Islet of Langerhans (tissue), 1 donor: ENCODE data around the gene NXPH2.

ENCODE experiments used
- FAIRE-seq: peaks from one replicate; lab custom pipeline; 2011; peaks lifted over from hg19 to GRCh38; lab: Jason Lieb, UNC

The NXPH2 gene

DNA sequence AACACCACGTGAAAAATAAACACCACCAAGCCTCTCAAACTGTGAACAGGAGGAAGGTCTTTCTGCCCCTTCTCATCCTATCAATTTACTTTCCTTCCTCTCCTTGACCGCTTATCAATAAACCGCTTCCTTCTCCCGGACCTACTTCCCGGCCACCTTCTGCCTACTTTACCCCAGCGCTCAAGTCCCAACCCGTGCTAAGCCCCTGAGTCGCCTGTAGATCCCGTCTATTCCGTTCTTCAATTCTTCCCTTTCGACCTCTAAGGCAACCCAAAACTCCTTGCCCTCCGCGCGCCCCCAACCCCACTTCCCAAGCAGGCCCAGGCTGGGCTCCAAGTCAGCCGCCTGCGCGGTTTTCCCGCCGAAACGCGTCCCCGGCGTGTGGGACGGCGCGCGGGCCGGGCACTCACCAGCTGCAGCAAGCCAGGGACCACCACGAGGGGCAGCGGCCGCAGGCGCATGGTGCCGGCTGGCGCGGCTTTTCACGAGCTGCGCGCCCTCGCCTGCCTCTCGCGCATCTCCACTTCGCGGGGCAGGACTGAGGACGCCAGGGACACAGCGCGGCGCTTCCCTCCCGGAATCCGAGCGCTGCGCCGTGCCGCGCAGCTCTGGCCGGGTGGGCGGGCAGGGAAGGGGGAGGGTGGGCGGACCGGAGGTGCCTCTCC is at the start of gene NXPH2:
Gene NXPH2 (minus strand): TSS at position 610 of the 665 bp plus-strand sequence. CDS start 149 bp downstream, at position 461.
- no peak for FAIRE-seq

DNA sequence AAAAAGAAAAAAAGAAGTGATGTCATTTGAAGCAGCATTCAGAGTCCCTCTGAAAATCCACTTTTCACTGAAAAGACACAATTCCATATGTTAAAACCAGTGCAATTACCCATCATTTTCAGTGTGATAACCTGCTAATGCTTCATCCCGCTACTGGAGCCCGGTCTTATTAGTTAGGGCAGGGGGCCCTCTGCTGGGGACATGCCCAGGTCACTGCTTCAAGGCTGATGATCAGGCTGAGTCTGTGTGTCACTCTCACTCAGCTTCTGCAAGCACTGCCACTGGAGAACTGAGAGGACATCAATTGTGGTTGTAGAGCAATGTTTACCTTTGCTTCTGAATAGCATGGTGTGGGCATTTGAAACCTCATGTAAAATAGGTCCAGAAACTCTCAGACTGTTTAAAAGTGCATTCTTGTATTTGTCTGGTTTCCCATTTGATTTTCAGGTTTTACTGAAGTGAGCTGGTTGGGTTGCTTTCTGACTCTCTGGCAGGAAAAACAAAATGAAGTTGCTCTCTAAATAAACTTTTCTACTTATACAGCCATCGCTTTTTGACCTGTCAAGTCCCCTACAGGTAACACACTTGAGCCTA is 49.2 kb upstream of the NXPH2 start:
- no peak for FAIRE-seq

DNA sequence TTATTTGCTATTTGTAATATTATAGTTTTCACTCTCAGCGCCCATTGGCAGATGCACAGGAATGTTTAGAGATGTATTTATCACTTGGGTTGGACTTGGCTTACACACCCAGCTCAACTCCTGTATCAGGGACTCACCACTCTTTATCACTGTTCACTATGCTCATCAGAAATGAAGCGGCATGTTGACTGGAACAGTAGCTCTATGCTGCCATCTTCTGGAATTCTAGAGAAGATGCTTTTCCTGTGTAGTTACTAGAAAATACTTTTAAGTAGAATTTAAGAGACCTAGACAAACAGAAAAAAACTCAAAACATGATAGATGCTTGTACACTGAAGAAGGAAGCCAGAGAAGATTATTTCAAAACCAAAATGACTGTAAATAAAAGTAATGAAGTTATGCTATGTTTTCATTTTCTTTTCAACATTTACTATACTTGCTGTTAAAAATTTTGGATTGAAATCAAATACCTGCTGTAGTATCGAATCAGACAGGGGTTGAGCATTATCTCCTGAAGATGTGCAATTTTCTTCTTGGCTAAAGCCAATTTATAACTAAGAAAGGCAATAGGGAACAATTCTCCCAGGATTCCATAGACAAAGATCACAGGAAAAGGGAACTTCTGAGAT is 47.4 kb upstream of the NXPH2 start:
- FAIRE-seq = peak; percentile 94

DNA sequence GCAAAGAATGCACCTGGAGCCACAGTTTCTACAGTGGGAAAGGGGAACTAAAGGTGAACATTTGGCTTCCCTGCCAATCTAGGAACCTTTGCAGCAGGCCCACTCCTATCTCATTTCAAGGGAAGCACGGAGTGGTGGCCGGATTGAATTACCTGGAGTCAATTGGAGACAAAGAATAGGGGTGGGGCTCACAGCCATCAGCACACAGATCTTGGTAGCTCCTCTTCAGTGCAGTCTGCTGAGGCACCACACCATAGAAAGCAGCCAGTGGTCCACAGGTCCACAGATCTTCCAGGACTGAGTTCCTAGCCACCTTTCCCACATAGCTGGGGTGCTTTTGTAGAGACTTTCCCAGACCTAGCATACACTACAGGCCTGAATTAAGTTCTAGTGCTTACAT is 43.5 kb upstream of the NXPH2 start:
- FAIRE-seq = no peak

DNA sequence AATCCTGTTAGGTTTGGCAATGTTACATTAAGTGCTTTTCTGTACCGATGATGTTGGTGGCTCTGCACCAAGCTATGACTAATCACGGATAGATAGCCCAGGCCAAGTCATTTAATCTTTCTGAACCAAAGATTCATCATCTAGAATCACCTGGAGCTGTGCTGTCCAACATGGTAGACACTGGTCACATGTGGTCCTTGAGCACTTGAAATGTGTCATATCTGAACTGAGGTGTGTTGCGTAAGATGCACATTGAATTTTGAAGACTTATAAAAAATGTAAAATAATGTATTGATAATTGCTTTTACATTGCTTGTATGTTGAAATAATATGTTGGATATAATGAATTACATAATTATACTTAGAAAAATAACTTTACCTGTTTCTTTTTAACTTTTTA is 39.8 kb upstream of the NXPH2 start:
- FAIRE-seq = no peak

DNA sequence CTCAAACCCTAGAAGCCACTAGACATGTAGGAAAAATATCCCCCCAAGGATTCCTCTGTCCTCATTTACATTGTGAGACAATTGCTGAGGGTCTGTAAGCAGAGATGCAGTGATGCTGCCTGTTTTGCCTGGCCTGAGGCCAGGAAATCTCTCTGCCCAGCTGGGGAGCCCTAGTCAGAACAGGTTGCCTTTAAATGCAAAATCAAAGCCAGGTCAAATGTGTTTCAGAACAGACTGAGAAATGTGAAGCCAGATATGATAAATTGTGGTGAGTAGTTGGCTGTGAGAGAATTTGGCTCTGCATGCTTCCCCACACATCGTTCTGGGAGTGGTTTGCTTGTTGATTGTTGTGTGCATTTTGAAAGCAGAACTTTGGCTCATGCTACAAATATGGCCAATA is 38.4 kb upstream of the NXPH2 start:
- no peak for FAIRE-seq

DNA sequence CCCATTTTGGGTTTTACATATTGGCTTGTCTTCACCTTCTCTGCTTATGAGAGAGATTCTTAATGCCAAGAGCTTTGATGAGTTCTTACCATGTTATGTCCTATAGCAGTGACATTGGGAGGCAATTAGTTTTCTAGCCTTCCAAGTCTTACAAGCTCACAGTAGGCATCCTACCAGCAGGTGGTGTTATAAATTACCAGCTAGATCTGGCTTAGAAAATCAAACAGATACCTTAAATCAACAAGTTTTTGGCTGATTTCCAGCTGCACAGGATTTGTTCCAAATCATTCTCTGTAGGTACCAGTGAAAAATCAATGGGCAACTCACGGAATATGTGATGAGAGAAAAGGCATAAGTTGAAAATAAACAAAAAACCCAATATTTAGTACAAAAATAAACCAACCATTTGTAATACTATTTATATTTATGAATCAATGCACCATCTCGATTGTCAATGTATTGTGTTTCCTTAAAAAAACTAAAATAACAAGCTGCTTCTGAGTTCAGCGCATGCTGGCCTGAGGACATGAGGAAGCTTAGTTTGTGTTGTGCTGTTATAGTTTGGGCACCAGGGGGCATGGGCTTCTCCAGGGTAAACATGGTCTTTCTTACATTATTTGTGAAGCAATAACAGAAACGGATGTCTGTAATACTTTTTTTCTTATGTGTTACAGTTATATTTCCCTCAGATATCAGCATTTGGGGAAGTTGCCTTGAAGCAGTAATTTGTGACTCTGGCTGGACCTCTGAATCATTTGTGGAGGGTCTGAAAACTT is 34.1 kb upstream of the NXPH2 start:
- FAIRE-seq = no peak

DNA sequence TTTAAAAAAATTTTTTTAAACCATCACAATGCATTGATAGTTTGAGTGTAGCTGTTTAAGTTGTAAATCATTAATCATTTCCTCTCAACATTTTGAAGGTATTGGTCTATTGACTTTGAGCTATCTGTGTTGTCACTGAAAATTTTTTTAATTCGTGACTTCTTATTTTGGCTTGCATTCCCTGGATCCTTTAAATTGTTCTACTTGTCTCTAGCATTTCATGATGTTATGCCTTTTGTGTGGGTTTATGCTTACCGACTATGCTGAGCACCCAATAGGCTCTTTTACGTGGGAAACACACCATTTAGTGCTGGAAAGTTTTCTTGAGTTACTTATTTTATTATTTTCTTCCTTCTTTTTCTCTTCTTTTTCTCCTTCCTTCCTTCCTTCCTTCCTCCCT is 31.2 kb upstream of the NXPH2 start:
- FAIRE-seq = no peak

DNA sequence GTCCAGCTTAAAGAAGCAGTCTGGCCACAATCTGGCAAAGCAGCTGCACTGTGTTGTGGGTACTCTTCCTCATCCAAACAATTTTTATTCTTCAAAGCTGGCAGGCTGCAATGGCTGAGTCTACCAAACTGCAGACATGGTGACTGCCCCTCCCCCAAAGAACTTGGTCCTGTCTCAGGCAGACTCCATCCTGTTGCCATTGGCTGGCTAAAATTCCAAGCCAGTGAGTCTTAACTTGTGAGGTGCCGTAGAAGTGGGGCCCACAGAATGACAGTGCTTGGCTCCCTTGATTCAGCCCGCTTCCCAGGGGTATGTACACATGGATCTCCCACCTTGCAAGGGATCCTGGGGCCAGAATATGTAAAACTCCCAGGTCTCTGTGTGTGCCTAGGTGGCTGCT is 14.5 kb upstream of the NXPH2 start:
- no peak for FAIRE-seq

DNA sequence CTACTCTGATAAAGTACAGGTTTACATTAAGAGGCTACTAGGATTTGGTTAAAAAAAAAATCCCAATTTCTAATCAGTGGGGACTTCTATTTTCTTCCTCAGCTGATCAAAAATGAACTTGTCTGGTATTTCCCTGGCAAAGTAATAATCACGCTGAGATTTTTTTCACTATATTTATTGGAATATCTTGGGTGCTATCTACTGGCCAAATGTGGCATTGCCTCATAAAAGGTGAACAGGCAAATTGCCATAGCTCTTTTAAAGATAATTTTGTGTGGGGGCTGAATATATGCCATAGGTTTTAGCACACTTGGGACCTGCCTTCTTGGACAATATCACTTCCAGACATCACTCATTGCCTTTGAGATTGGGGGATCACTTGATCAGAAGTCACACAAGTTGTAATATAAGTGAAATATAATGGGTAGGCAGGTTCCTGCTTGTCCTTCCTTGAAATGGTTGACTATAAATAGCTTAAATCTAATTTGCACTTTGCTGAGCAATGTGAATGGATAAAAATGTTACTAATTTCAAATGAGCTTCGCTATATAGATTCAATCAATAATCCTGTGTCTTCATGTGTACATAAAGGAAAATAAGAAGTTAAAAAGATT is 7.0 kb upstream of the NXPH2 start:
- peak; percentile 99 for FAIRE-seq

DNA sequence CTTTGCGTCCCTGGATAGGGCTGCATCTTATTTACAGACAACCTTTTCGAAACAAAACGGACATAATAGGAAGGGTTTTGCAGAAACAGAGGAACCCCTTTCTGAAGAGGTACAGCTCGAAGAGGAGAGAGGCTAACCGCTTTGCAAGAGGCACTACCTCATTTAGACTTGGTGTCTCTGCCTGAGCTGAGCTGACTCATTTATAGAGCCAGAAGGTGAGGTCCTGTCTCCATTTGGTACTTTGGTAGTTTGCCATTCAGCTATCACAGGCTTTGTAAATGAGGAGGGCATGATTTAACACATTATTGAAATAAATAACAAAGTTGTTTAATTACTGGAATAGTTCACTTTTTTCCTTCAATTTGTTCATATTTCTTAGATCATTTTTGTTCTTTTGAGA is 2.2 kb upstream of the NXPH2 start:
- FAIRE-seq = no peak

DNA sequence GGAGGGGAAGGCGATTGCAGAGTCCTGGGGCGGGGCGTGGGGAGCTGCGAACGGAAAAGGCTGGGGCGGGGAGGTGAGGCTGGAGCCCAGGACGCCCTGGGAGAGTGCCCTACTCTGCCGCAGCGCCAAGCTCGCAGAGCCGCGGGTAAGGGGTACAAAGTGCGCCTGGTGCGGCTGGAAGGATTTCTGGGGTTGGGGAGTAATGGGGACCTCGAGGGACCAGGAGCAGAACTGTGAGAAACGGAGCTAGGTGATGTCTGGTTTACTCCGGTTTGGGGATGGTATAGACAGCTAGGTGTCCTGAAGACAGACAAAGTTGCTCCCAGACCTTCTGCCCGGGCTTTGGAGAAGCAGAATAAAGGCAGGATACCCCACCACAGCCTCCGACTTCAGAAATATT is 718 bp upstream of the NXPH2 start:
- FAIRE-seq = no peak

DNA sequence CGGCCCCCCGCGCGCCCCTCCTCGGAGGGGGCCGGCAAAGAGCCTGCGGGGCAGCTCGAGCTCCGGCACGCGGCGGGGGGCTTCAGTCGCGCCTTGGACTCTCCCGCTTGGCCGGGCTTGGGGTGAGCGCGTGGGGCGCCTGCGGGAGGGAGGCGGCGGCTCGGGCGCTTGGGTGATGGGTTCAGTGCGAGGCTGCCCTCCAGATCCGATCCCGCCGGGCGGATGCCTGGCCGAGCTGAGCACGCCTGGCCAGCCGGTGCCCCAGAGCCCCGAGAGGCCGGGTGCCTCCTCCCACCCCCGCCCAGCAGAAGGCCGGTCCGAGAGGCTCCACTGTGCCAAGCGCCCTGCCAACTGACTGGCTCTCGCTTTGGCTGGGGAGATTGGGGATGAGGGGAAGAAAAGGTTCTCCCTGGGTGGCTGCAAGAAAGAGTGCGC is 273 bp upstream of the NXPH2 start:
- no peak for FAIRE-seq

DNA sequence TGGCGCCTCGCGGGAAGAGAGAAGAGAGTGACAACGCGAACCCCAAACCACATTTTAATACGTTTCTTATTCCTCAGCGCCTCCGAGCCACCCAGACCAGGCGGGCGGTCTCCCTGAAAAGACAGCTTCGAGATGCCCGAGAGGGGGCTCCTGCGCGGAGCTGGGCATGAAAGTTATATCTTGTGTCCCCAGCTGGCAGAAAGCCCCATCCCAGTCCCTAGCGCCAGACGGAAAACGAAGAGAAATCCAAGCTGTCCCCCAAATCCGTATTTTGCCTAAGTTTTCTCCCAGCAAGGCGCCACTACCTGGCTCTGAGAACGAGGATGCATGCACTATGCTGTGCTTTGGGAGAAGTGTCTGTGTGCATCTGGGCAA is 797 bp downstream of the NXPH2 start:
- no peak for FAIRE-seq

DNA sequence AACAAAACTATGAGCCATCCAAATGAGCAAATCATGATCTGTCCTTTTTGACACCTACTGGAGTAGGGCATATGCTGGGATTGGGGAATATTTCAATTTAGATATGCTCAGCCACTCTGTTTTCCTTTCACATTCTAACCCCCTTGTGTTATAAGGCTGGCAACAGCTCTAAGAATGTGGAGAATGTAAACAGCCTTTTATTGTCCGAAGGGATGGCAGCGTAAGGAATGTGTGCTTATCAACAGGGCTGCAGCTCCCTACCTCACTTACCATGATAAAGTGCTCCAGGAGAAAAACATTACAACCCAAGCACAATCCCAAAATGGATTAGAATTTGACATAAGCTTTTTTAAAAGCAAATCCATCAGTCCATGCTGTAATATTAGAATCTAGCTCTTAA is 2.2 kb downstream of the NXPH2 start:
- FAIRE-seq = no peak

DNA sequence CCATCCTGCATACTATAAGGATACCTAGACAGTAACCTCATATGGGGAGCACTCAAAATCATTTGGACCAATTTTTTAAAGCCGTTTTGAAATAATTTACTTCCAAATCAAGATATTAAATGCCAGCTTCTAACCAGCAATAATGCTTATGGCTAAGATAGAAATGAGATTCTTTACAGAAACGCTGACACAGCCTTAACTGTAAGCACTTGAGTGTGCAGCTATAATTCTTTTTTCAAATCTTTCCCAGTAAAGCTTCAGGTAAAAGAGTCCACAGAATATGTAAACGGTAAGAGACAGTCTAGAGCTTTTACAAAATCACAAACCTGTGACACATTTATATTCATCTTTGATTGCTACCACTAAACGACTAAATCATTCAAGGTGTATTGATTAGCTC is 4.5 kb downstream of the NXPH2 start:
- FAIRE-seq = no peak

DNA sequence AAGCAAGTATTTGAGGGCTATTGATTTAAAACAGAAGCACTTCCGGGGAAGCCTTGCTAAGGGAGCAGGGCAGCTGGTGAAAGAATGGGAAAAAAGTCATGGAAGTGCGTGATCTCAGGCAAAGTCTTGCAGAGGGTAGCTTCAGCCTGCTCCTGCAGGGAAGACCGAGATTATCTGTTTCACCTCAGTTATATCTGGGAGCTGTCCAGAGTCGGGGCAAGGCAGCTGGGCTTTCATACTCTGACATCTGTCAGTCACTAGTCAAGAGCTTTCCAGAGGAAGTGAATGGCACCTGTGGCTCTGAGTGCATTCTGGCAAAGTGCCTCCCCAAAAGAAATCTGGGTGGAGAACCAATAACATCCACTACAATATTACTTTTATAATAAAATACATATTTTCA is 8.7 kb downstream of the NXPH2 start:
- no peak for FAIRE-seq

DNA sequence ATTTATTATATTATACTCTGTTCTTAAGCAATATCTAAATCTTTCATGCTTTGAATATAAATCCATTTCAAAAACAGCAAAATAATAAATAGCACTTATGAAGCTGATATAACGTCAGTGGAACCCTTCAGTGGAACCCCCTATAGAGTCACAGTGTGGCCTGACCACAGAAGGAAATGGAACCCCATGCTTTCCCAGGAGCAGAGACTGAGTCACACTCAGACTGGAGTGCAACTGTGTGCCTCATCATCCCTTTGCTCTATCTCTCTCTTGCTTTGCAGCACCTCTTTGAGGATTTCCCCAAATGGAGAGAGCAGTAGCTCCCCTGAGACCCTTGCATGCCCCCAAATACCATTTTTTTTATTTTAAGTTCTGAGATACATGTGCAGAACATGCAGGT is 13.1 kb downstream of the NXPH2 start:
- FAIRE-seq = no peak

DNA sequence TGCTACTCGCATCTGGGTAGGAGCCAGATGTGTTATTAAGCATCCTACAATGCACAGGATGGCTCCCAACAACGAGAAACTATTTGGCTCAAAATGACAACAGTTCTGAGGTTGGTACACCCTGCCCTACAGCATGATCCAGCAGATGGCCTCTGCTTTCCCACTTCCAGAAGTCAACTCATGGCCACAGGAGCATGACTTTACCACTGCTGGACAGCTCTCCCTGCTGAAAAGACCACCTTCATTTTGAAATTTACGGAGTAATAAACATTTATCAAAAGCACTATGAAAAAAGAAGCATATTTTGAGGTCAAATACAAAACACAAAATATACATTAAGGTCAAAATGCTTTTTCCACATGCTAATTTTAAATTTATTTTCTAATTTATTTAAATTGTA is 13.7 kb downstream of the NXPH2 start:
- no peak for FAIRE-seq

DNA sequence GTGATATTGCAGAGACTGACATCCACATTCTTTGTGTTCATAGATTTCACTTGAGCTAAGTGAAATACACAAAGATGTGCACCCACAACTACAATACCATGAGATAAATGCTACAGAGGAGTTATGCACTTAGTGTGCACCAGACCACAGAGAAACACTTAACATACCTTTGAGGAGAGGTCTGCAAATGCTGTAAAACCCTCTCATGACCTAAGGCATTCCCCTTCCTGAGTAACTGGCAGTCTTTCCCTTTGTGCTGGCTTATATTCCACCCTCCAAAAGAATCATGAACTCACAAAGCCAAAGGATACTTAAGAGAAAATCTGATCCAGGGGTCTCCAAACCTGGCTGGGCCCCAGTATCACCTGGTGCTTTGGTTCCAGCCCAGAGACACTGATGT is 16.2 kb downstream of the NXPH2 start:
- FAIRE-seq = no peak

DNA sequence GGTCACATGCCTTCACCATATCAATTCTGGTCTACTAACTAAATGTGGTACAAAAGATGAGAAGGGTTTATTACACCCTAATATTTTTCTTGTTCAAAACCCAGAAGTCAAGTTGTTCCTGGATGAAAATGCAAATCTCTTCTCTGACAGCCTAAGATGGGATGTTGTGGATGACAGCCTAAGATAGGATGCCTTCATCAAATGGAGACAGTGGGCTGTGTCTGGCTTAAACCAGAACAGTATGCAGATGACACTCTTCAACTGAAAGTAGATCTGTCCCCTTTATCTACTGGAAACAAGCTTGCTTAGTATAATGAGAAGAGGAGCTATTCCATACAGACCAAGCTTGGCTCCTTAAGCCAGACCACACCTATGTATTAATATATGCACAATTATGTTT is 17.7 kb downstream of the NXPH2 start:
- no peak for FAIRE-seq

DNA sequence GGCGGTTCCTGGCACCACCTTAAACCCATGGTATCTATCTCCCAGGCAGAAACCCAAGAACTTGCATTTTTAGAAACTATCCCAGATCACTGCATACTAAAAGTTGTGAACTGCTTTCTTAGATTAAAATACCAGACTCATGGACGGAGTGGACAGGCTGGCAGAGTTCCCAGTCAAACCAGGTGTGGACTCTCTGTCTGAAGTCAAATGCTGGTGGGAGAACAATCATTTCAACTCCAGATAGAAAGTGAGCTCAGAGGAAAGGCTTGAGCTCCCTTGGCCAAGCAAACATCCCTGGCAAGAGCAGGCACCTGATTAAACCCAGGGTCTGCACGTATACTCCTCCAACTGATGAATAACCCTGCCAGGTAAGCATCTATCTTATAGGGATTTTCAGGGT is 19.5 kb downstream of the NXPH2 start:
- FAIRE-seq = no peak

DNA sequence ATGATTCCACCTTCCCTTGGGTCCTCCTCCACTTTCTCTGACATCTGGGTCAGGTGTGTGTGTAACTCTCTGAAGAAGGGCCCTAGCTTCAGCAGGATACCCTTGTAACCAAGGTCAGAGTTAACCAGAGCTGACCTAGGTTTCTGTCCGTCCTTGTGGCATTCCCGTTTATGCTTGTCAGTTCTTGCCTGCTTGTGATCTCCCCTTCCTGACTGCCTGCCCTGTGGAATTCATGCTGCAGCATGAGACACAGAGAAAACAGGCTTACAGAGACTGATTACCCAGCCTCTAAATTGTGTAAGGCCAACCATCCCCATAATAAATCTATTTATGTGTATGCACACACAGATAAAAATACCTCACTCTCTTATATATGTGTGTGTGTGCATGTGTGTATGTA is 22.8 kb downstream of the NXPH2 start:
- FAIRE-seq = no peak
